ENCODE data around the gene DDIT3.

The DDIT3 gene

GRCh38 chr12:57520053-57520818, at the start of gene DDIT3:
Gene DDIT3, minus strand, starts transcription at chr12:57520514. Its CDS starts 3,108 bp downstream, at chr12:57517406.
- TF ChIP-seq CTCF (IDR thresholded peaks at IDR 0.05; ENCODE audit: low read length) (no peak; the same call in 1 of the 2 replicates), EZH2 (IDR thresholded peaks at IDR 0.05; ENCODE audit: borderline replicate concordance, low read length) (no peak)
- Histone ChIP-seq H3K9me3 (ENCODE audit: low read length) (no peaks in the 10 kb centered on the region), H3K27ac (ENCODE audit: low read depth, low read length, poor library complexity, severe bottlenecking) (peak within 1 kb of the TSS; percentile 99), H3K36me3 (ENCODE audit: insufficient read depth, low read length) (peaks cover 50% of the 10 kb centered on the region), H3F3A (ENCODE audit: insufficient read depth, low read length) (0 out of 2 replicates have a peak, but pooled peaks cover 10% of the 10 kb centered on the region), H3K4me2 (ENCODE audit: low read length) (peak within 1 kb of the TSS; percentile 87), H3K4me1 (ENCODE audit: insufficient read depth, low read length, severe bottlenecking) (peaks cover 53% of the 10 kb centered on the region), H3K79me2 (ENCODE audit: insufficient read depth, low read length) (peaks cover 11% of the 10 kb centered on the region), H3K9ac (ENCODE audit: low read length) (peak within 1 kb of the TSS; percentile 91), H3K27me3 (ENCODE audit: insufficient read depth, low read length) (no peaks in the 10 kb centered on the region), H3K4me3 (ENCODE audit: low read depth, low read length, poor library complexity, severe bottlenecking) (peak within 1 kb of the TSS; percentile 87), H4K20me1 (ENCODE audit: insufficient read depth, low read length) (no peaks in the 10 kb centered on the region), H2AFZ (ENCODE audit: low read length) (no peak within 1 kb of the TSS), H3K9me2 (ENCODE audit: low read depth, low read length) (no peaks in the 10 kb centered on the region)

GRCh38 chr12:57569858-57570257, 49.5 kb upstream of the DDIT3 start:
- no peak overlapping the region for H3K27ac ChIP-seq (ENCODE audit: low read depth, low read length, poor library complexity, severe bottlenecking)
- no peaks in the 10 kb centered on the region for H4K20me1 ChIP-seq (ENCODE audit: insufficient read depth, low read length)
- H3F3A ChIP-seq (ENCODE audit: insufficient read depth, low read length): no peaks in the 10 kb centered on the region
- H3K36me3 ChIP-seq (ENCODE audit: insufficient read depth, low read length): no peaks in the 10 kb centered on the region
- no peak overlapping the region for H2AFZ ChIP-seq (ENCODE audit: low read length)
- H3K4me2 ChIP-seq (ENCODE audit: low read length): no peak overlapping the region
- no peaks in the 10 kb centered on the region for H3K4me1 ChIP-seq (ENCODE audit: insufficient read depth, low read length, severe bottlenecking)
- no peaks in the 10 kb centered on the region for H3K79me2 ChIP-seq (ENCODE audit: insufficient read depth, low read length)
- H3K9ac ChIP-seq (ENCODE audit: low read length): no peak overlapping the region
- H3K27me3 ChIP-seq (ENCODE audit: insufficient read depth, low read length): no peaks in the 10 kb centered on the region
- TF ChIP-seq EZH2 (IDR thresholded peaks at IDR 0.05; ENCODE audit: borderline replicate concordance, low read length) (no peak), CTCF (IDR thresholded peaks at IDR 0.05; ENCODE audit: low read length) (no peak)
- H3K4me3 ChIP-seq (ENCODE audit: low read depth, low read length, poor library complexity, severe bottlenecking): no peak overlapping the region
- H3K9me2 ChIP-seq (ENCODE audit: low read depth, low read length): no peaks in the 10 kb centered on the region
- H3K9me3 ChIP-seq (ENCODE audit: low read length): no peaks in the 10 kb centered on the region

- H3K9ac ChIP-seq (ENCODE audit: low read length): no peak overlapping the region
- H3F3A ChIP-seq (ENCODE audit: insufficient read depth, low read length): no peaks in the 10 kb centered on the region
- H3K9me3 ChIP-seq (ENCODE audit: low read length): no peaks in the 10 kb centered on the region
- no peaks in the 10 kb centered on the region for H4K20me1 ChIP-seq (ENCODE audit: insufficient read depth, low read length)
- no peak overlapping the region for H3K4me3 ChIP-seq (ENCODE audit: low read depth, low read length, poor library complexity, severe bottlenecking)
- TF ChIP-seq CTCF (IDR thresholded peaks at IDR 0.05; ENCODE audit: low read length): no peak
- TF ChIP-seq EZH2 (IDR thresholded peaks at IDR 0.05; ENCODE audit: borderline replicate concordance, low read length): no peak
- no peaks in the 10 kb centered on the region for H3K27me3 ChIP-seq (ENCODE audit: insufficient read depth, low read length)
- H3K9me2 ChIP-seq (ENCODE audit: low read depth, low read length): no peaks in the 10 kb centered on the region
- no peaks in the 10 kb centered on the region for H3K36me3 ChIP-seq (ENCODE audit: insufficient read depth, low read length)
- no peaks in the 10 kb centered on the region for H3K79me2 ChIP-seq (ENCODE audit: insufficient read depth, low read length)
- H3K4me1 ChIP-seq (ENCODE audit: insufficient read depth, low read length, severe bottlenecking): no peaks in the 10 kb centered on the region
- H2AFZ ChIP-seq (ENCODE audit: low read length): no peak overlapping the region
- H3K4me2 ChIP-seq (ENCODE audit: low read length): no peak overlapping the region
- H3K27ac ChIP-seq (ENCODE audit: low read depth, low read length, poor library complexity, severe bottlenecking): no peak overlapping the region
Observed at GRCh38 chr12:57568838-57569237, 48.5 kb upstream of the DDIT3 start.
